Smooth muscle cell (in vitro differentiated cells): ENCODE measurements around the gene SF3B4. TPM values are rescaled to one million over a fixed set of nuclear protein-coding genes. Genes with fewer than 3 reads are reported as not detected.

Experiments used
- DNase-seq: peaks from one replicate; lab custom pipeline; 2025; ENCODE audit not compliant: unreplicated experiment; lab: John Stamatoyannopoulos, UW
- H2AFZ ChIP-seq: fragments of 200-600 bp; sonication (generic); 2 replicates; pipeline ENCODE4 v1.6.0; 2016; ENCODE audit warnings: antibody characterized with exemption, low read depth, mild to moderate bottlenecking
- H3F3A ChIP-seq: fragments of 200-600 bp; sonication (generic); 2 replicates; pipeline ENCODE4 v1.6.0; 2017; ENCODE audit warnings: antibody characterized with exemption, low read depth
- H3K27ac ChIP-seq: fragments of 200-600 bp; sonication (generic); 2 replicates; pipeline ENCODE4 v1.5.1; 2016; ENCODE audit warnings: low read depth, mild to moderate bottlenecking
- H3K27me3 ChIP-seq: fragments of 200-600 bp; sonication (generic); 2 replicates; pipeline ENCODE4 v1.6.1; 2016; ENCODE audit warnings: low read depth, mild to moderate bottlenecking
- H3K36me3 ChIP-seq: fragments of 200-600 bp; sonication (generic); 2 replicates; pipeline ENCODE4 v1.5.1; 2016; ENCODE audit warnings: low read depth
- H3K4me1 ChIP-seq: fragments of 200-600 bp; sonication (generic); 2 replicates; pipeline ENCODE4 v1.5.1; 2016; ENCODE audit warnings: low read depth
- H3K4me2 ChIP-seq: fragments of 200-600 bp; sonication (generic); 2 replicates; pipeline ENCODE4 v1.6.0; 2016; ENCODE audit warnings: mild to moderate bottlenecking
- H3K4me3 ChIP-seq: fragments of 200-600 bp; sonication (generic); 2 replicates; pipeline ENCODE4 v1.5.1; 2016; ENCODE audit warnings: mild to moderate bottlenecking
- H3K79me2 ChIP-seq: fragments of 200-600 bp; sonication (generic); 2 replicates; pipeline ENCODE4 v1.6.0; 2016; ENCODE audit warnings: low read depth, mild to moderate bottlenecking
- H3K9ac ChIP-seq: fragments of 200-600 bp; sonication (generic); 2 replicates; pipeline ENCODE4 v1.6.0; 2016; ENCODE audit warnings: low read depth
- H3K9me3 ChIP-seq: fragments of 200-600 bp; sonication (generic); replicated peaks from 2 replicates; pipeline ENCODE4 v1.5.1; 2016; ENCODE audit warnings: low read depth
- H4K20me1 ChIP-seq: fragments of 200-600 bp; sonication (generic); 2 replicates; pipeline ENCODE4 v1.6.0; 2016; ENCODE audit warnings: low read depth
- whole genome bisulfite sequencing: methylation state at CpG from one replicate; pipeline ENCODE4 v1.1.7; 2016; ENCODE audit warnings: low lambda C conversion rate; 5-methylcytosine and 5-hydroxymethylcytosine counted together
- polyA plus RNA-seq: library from polyadenylated mRNA; unstranded; fragments of >200 nt; fragmentation: Nextera tagmentation; extraction: Ambion mirVana; gene quantifications from 2 replicates; pipeline ENCODE4 v1.2.1, GENCODE V29; 2016
- total RNA-seq: library from RNA; depleted of rRNA; stranded (reverse); fragments of >200 nt; gene quantifications from 2 replicates; pipeline ENCODE4 v1.2.3, GENCODE V29; 2014
- TF ChIP-seq, protein P1 (sequence below): fragments of 200-600 bp; sonication (generic); IDR thresholded peaks from 2 replicates; pipeline ENCODE4 v1.5.1; 2017; ENCODE audit warnings: borderline replicate concordance, mild to moderate bottlenecking, antibody characterized with exemption; ENCODE audit not compliant: insufficient read depth, poor library complexity, severe bottlenecking

The SF3B4 gene
- total and polyA plus RNA-seq, 2 experiments from 2014 or later, result 27.3 to 72.9 TPM

DNA sequence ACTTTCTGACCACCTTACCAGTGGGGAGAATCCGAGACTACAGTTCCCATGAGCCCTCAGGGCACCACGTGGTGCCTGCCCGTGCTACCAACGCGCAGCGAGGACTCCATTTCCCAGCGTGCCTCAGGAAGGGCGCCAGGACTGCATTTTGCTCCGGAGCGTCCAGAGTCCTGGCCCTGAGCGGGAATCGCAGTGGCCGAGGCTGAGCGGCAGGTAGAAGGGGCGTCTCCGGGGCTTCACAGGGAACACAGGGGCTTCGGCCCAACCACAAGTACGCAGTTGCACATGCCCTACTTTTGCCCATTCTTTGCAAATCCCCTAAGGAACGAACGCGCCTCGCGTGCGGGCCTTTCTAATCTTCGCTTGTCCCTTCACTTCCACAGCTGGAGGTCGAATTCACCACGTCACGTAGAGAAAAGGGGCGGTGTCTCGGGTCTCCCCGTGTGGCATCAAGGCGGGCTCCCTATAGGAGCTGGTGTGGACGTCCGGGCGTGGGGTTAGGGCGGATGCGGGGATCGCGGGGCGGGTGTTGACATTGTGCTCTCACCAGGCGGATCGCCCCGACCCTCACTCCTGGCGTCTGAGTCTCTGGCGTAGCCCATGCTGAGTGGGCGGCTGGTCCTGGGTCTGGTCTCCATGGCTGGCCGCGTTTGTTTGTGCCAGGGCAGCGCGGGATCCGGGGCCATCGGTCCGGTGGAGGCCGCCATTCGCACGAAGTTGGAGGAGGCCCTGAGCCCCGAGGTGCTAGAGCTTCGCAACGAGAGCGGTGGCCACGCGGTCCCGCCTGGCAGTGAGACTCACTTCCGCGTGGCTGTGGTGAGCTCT is 27.9 kb downstream of the SF3B4 start, which contains the start of gene BOLA1:
BOLA1 (plus strand) TSS at position 109 of the 825 bp plus-strand sequence; CDS start at position 601, 492 bp downstream.
- Histone ChIP-seq H3K79me2 (no peaks in the 10 kb centered on the region), H3K27ac (peak within 1 kb of the TSS; percentile 70), H2AFZ (peak within 1 kb of the TSS; percentile 82), H3K36me3 (no peaks in the 10 kb centered on the region), H3K9me3 (no peaks in the 10 kb centered on the region), H3F3A (no peaks in the 10 kb centered on the region), H4K20me1 (no peaks in the 10 kb centered on the region), H3K4me2 (peak within 1 kb of the TSS; percentile 85), H3K9ac (peak within 1 kb of the TSS; percentile 49), H3K4me3 (peak within 1 kb of the TSS; percentile 54), H3K4me1 (no peaks in the 10 kb centered on the region), H3K27me3 (no peaks in the 10 kb centered on the region)
- TF ChIP-seq, protein P1, sequence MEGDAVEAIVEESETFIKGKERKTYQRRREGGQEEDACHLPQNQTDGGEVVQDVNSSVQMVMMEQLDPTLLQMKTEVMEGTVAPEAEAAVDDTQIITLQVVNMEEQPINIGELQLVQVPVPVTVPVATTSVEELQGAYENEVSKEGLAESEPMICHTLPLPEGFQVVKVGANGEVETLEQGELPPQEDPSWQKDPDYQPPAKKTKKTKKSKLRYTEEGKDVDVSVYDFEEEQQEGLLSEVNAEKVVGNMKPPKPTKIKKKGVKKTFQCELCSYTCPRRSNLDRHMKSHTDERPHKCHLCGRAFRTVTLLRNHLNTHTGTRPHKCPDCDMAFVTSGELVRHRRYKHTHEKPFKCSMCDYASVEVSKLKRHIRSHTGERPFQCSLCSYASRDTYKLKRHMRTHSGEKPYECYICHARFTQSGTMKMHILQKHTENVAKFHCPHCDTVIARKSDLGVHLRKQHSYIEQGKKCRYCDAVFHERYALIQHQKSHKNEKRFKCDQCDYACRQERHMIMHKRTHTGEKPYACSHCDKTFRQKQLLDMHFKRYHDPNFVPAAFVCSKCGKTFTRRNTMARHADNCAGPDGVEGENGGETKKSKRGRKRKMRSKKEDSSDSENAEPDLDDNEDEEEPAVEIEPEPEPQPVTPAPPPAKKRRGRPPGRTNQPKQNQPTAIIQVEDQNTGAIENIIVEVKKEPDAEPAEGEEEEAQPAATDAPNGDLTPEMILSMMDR, result no peak
- WGBS, result 32% methylated on average over 58 of the region's 65 CpGs
- DNase-seq, result peak; percentile 58

DNA sequence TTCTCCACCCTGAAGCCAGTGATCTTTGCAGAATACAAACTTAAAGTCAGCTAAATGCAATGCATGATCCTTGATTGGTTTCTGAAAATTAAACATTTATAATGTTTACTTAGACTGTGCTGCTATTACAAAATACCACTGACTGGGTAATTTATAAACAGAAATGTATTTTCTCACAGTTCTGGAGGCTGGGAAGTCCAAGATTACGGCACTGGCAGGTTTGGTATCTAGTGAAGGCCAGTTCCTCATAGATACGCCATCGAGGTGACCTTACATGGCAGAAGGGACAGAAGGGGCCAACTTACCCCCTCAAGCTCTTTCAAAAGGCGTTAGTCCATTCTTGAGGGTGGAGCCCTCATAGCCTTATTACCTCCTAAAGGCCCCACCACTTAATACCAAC is 31.0 kb downstream of the SF3B4 start:
- no peak overlapping the region for H3K4me3 ChIP-seq
- no peaks in the 10 kb centered on the region for H3F3A ChIP-seq
- no peak overlapping the region for H3K9ac ChIP-seq
- no peak overlapping the region for H2AFZ ChIP-seq
- DNase-seq, result no peak
- H4K20me1 ChIP-seq, result no peaks in the 10 kb centered on the region
- H3K36me3 ChIP-seq, result no peaks in the 10 kb centered on the region
- no peaks in the 10 kb centered on the region for H3K79me2 ChIP-seq
- H3K27ac ChIP-seq, result no peak overlapping the region
- no peaks in the 10 kb centered on the region for H3K4me1 ChIP-seq
- no peaks in the 10 kb centered on the region for H3K9me3 ChIP-seq
- WGBS, result 94% methylated on average over 4 of the region's 4 CpGs
- H3K27me3 ChIP-seq, result no peaks in the 10 kb centered on the region
- H3K4me2 ChIP-seq, result no peak overlapping the region
- TF ChIP-seq, protein P1, result no peak

DNA sequence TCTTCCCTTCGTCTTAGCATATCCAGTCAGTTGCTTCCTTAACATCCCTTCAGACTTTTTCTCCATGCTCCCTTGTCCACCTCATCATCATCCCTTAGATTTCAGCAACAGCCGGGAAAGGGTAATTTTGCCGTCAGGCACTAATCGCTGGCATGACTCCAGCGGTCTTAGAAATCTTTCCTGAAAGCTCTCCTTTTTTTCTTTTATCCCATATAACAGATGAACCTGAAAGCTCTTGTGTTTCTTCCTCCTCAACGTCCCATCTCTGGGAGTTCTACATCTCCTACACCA is 38.7 kb downstream of the SF3B4 start:
- Histone ChIP-seq H3K9ac (peak overlapping the region; percentile 92), H3K27ac (peak overlapping the region; percentile 98), H3K4me3 (peak overlapping the region; percentile 64), H3K4me2 (peak overlapping the region; percentile 97), H3K79me2 (peaks cover 10% of the 10 kb centered on the region), H2AFZ (peak overlapping the region; percentile 29), H3F3A (peaks cover 11% of the 10 kb centered on the region), H3K4me1 (peaks cover 17% of the 10 kb centered on the region), H3K27me3 (no peaks in the 10 kb centered on the region), H3K9me3 (no peaks in the 10 kb centered on the region), H3K36me3 (no peaks in the 10 kb centered on the region), H4K20me1 (peaks cover 14% of the 10 kb centered on the region)
- 25% methylated on average over 6 of the region's 6 CpGs for WGBS
- TF ChIP-seq, protein P1, result no peak
- no peak for DNase-seq
